ENCODE data around the gene PDE4D. TPM values are rescaled to one million over a fixed set of nuclear protein-coding genes. Genes with fewer than 3 reads are reported as not detected.

Gene PDE4D
- total RNA-seq, 2 experiments from 2014 or later: 164 to 175 TPM

GRCh38 chr5:59193616-59194319, 699.8 kb downstream of the PDE4D start:
- intact Hi-C loops (cut with DNase I, micrococcal nuclease): no loop called here
- Histone ChIP-seq H3K27me3 (ENCODE audit: control insufficient read depth in 1 of 2, insufficient read depth in 2 of 2, low read length in 2 of 2) (peaks cover 0 to 5% of the 10 kb centered on the region in 2 experiments), H3K36me3 (ENCODE audit: insufficient read depth, low read length) (no peaks in the 10 kb centered on the region), H3K4me1 (ENCODE audit: insufficient read depth, low read length) (no peaks in the 10 kb centered on the region), H3K27ac (ENCODE audit: low read depth in 1 of 2, low read length in 2 of 2) (no peak overlapping the region), H3K4me3 (ENCODE audit: low read length) (no peak overlapping the region), H3K9me3 (ENCODE audit: control insufficient read depth in 1 of 2, insufficient read depth in 1 of 2, low read length in 2 of 2) (no peaks in the 10 kb centered on the region)
- H3K4me3 Mint-ChIP-seq: no peak overlapping the region
- CTCF ChIA-PET: no interaction called here
- peak in 1 of 14 experiments; percentile 21 for DNase-seq
- no peaks in the 10 kb centered on the region for H3K36me3 Mint-ChIP-seq (ENCODE audit: low read depth)
- no peaks in the 10 kb centered on the region for H3K4me1 Mint-ChIP-seq (ENCODE audit: low read depth)
- H3K9me3 Mint-ChIP-seq: no peaks in the 10 kb centered on the region
- H3K27me3 Mint-ChIP-seq: peaks cover 13% of the 10 kb centered on the region
- ATAC-seq (ENCODE audit: poor library complexity): no peak
- no peak overlapping the region for H3K27ac Mint-ChIP-seq
- POLR2A ChIA-PET: no interaction called here
- no peak for TF ChIP-seq CTCF (IDR thresholded peaks at IDR 0.05)

DNA sequence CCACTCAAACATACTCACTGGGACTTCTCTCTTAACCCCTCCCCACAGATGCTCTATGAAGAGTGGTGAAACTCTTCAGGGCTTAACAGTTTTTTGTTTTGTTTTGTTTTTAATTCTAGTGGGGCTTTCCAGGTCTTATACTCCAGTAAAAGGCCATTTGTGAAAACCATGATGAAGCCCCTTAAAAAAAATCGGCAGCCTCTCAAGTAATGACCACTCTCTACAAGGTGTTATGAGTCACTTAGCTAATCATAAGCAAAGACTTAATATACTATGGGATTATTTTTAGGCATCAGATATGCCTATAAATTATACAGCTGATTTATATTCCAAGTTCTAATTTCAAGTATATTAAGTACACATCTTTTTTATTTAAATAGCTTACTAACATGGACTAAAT, 702.8 kb downstream of the PDE4D start:
- H3K27me3 Mint-ChIP-seq: peaks cover 19% of the 10 kb centered on the region
- DNase-seq: no peak
- intact Hi-C loops (cut with DNase I, micrococcal nuclease): loop anchor here in 1 of 2 experiments (2.0 kb wide), 1 partner anchor 482 kb away; no protein-coding TSS in a partner anchor

More for the DNA sequence above, 702.8 kb downstream of the PDE4D start:
- CTCF ChIA-PET: interaction anchor here (1.3 to 1.9 kb wide), 2 partner anchors 17 to 189 kb away, joined by 3 to 4 read pairs; no protein-coding TSS in a partner anchor
- no peaks in the 10 kb centered on the region for H3K36me3 Mint-ChIP-seq (ENCODE audit: low read depth)
- Histone ChIP-seq H3K4me1 (ENCODE audit: insufficient read depth, low read length) (no peaks in the 10 kb centered on the region), H3K36me3 (ENCODE audit: insufficient read depth, low read length) (no peaks in the 10 kb centered on the region), H3K27me3 (ENCODE audit: control insufficient read depth in 1 of 2, insufficient read depth in 2 of 2, low read length in 2 of 2) (peaks cover 0 to 5% of the 10 kb centered on the region in 2 experiments), H3K27ac (ENCODE audit: low read depth in 1 of 2, low read length in 2 of 2) (no peak overlapping the region), H3K4me3 (ENCODE audit: low read length) (no peak overlapping the region), H3K9me3 (ENCODE audit: control insufficient read depth in 1 of 2, insufficient read depth in 1 of 2, low read length in 2 of 2) (no peaks in the 10 kb centered on the region)
- no peaks in the 10 kb centered on the region for H3K9me3 Mint-ChIP-seq
- no peak for ATAC-seq (ENCODE audit: poor library complexity)
- H3K27ac Mint-ChIP-seq: no peak overlapping the region
- POLR2A ChIA-PET: no interaction called here
- no peak overlapping the region for H3K4me3 Mint-ChIP-seq
- H3K4me1 Mint-ChIP-seq (ENCODE audit: low read depth): peaks cover 5% of the 10 kb centered on the region
- TF ChIP-seq CTCF (IDR thresholded peaks at IDR 0.05): no peak
